HG02840 (cell line): Measurements from ENCODE around the gene PPP1R1A.
A peak's percentile ranks its signal among the peaks of the same experiment; 100 is the strongest.

ENCODE experiments used
- ATAC-seq: cut with Tn5 transposase; IDR thresholded peaks from one replicate; pipeline ENCODE4 v1.9.1; 2021; ENCODE audit warnings: mild to moderate bottlenecking, moderate library complexity, moderate number of reproducible peaks; ENCODE audit not compliant: unreplicated experiment, low FRiP score

Gene PPP1R1A

DNA sequence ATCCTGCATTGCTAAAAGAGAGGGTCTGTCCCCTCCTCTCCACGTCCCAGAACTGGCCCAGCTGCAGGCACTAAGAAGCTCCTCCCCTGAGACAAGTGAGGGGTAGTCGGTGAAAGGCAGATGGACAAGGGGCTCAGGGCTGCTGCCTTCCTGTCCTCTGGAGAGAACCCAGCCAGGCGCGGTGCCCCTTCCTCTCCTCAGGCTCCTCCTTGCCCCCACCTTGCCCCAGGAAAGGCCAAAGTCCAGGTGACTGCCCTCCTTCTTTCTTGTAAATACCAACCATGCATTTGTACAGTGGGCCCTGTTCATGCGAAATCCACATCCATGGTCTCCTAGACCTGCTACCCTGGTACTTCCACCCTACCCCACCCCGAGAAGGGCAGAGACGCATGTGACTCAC lies 9.7 kb downstream of the PPP1R1A start:
- ATAC-seq: no peak

DNA sequence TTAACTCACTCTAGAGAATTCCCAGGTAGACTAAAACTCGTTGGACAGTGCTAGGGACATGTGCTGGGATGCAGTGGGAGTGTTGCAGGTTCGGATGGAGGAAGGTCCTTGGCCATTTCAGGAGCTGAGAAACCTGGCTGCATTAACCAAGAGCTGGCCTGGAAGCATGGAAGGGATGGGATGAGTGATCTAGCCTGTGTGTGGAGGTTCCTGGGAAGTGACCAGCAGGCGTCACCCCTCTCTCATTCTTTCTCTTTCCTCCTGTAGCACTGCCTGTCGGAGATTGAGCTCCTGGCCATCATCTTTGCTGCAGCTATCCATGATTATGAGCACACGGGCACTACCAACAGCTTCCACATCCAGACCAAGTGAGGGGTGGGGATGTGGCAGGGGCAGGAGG lies 15.6 kb downstream of the PPP1R1A start:
- ATAC-seq: no peak

DNA sequence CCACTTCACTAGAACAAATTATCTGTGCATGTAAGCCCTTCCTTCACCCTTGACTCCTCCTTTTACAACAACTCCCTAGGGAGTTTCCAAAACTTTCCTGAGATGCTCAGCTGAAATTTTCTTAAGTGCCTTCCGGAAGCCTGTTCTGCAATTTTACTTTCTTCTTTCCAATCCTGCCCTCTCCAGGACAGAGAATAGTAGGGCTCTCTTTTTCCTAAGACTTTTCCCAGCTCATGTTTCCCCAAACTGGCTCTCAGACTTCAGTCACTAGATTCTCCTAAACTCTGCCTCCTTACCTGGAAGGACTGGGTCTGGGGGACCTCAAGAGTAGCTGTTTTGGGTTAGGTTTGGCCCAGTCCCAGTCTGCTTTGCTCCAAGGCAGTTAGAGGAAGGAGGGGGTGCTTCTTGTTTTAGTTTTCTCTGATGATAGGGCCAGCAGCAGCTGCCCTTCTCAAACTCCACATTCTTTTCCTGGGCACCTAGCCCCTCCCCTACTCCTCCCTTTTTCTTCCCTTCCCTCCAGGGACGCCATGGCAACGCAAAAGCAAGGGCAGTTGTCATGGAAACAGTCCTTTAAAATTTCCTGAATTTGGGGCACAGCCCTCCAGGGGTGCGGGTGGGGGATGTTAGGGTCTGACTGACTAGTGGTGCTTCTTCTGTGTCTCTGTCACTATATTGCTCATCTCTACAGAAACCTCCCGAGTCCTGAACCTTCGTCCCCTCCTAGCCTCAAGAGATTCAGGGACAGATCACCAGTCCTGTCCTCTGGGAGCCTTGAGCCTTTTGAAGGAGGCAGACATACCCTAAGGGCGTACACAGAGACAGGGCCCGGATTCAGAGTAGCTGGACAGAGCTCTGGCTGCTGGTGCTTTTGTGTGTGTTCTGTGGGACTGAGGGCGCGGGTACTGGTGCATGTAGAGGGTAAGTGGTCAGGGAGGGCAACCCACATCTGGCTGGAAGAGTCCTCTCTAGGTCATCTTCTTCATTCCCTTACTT lies 17.0 kb downstream of the PPP1R1A start:
- ATAC-seq: no peak

DNA sequence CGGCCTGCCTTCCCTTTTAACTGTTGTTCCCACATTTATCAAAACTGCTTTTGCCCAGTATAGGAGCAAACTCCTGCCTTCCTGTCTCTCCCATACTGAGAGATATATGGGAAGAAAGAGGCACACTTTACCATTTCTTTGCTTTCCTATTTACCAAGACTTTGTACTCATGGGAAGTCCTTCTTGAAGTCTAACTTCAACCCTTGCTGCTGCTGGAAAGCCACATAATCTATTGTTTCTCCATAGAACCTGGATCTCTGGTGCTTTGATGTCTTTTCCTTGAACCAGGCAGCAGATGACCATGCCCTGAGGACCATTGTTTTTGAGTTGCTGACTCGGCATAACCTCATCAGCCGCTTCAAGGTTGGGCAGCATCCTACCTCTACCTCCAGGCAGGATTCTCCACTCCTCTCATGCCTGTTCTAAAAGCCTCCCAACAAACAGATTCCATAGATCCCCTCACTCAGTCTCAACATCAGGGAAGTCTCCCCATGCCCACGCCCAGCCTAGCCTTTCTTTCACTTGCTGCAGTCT lies 18.4 kb downstream of the PPP1R1A start:
- ATAC-seq: no peak

DNA sequence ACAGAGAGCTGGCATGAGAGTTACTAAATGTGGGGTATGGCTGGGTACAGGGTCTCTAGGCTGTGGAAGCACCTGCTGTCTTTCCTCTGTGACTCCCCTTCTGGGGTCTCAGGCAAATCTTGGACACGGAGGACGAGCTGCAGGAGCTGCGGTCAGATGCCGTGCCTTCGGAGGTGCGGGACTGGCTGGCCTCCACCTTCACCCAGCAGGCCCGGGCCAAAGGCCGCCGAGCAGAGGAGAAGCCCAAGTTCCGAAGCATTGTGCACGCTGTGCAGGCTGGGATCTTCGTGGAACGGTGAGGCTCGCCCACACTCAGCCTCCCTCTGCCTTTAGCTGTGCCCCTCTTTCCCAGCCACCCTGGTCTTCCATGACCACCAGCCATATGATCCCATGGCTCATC lies 19.4 kb downstream of the PPP1R1A start:
- ATAC-seq: no peak

DNA sequence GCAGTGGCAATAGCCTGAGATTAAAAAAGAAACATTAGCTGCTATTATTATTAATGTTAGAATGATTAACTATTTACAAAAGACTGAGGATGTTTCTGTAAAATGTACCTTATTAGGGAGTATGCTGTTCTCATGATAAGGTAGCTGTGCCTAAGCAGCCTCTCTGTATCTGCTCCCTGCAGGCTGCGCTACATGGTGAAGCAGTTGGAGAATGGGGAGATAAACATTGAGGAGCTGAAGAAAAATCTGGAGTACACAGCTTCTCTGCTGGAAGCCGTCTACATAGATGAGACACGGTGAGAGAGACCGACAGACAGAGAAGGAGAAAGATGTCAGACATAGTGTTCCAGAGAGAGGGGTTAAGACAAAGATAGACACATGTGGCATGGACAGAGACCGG lies 21.7 kb downstream of the PPP1R1A start:
- ATAC-seq: no peak

DNA sequence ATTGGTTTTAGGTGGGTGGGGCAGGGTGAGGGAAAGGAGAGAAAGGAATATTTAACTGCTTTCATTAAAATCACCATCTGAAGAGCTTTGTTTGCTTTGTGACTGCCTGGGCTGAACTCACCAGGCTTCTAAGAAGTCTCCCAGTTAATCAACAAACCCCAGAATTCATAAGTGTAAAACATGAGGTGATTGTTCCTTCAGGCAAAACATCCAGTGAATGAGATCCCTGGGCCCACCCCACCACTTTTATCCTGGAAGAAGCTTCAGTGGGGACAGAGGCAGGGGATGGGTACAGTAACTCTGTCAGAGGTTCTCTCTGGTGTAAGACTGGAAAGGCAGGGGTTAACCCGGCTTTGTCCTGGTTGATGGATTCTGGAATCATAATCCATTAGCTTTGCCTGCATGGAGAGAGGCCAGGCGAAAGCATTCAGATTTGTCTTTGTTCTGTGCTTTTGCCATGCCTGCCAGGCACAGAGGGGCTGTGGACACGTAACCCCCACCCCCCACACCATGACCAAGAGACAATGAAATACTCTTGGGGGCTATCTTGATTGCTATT lies 22.4 kb downstream of the PPP1R1A start:
- ATAC-seq: no peak

DNA sequence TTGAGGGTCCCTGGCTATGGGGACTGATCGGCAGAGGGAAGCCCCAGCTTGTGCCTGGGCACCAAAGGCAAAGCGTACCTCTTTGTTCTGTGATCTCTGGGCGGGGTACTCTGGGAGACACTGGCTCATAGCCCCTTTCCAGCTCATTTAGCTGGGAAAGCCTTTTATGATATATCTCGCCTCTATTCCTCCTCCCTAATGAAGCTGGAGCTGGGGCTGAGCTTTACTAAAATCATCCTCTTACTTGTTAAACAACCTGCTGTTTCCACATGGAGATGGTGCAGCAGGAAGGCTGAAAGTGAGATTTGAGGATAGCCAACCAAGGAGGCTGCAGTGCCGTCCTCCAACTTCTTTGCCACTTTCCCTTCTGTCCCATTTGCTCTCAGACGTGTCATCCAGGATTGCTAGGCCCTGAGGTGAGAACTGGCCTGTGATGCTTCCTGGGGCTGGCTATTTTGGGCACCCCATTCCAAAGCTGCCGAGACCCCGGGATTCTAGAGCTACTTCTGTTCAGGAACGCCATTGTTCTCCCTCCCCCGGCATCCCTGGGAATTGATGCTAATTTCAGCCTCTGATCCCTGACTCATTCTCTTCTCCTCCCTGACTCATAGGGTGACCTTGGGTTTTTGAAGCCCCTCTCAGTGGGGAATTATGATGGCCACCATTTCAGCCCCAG lies 23.0 kb downstream of the PPP1R1A start:
- ATAC-seq: no peak

DNA sequence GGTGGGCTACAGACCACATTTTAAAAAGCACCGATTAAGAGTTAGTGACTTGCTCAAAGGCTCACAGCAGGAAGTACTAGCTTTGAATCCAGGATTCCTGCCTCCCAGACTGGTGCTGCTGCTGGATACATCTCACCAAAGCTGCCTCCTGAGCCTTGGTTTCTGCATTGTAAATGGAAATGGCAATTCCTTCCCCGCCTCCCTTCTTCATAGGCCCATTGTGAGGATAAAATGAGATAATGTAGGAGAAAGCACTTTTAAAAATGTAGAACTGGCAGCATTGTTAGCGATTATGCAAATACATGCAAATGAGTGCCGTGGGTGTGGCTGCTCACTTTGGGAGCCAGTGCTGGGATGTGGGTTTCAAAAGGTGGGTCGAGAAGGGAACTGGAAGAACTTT lies 23.7 kb downstream of the PPP1R1A start:
- no peak for ATAC-seq

DNA sequence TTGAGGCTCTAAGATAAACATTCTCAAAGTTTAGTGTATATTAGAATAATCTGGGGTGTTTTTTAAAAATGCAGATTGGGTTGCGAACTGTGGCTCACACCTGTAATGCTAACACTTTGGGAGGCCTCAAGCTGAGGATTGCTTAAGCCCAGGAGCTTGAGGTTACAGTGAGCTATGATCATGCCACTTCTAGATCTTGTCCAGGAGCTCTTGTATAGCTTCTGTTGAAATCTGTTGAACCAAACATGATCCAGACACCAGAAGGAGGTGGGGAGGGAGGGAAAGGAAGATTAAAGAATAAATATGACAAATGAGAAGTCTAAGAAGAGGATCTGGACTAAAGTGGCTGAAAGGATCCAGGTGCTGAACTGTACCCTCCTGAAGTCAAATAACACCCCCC lies 24.7 kb downstream of the PPP1R1A start:
- no peak for ATAC-seq

DNA sequence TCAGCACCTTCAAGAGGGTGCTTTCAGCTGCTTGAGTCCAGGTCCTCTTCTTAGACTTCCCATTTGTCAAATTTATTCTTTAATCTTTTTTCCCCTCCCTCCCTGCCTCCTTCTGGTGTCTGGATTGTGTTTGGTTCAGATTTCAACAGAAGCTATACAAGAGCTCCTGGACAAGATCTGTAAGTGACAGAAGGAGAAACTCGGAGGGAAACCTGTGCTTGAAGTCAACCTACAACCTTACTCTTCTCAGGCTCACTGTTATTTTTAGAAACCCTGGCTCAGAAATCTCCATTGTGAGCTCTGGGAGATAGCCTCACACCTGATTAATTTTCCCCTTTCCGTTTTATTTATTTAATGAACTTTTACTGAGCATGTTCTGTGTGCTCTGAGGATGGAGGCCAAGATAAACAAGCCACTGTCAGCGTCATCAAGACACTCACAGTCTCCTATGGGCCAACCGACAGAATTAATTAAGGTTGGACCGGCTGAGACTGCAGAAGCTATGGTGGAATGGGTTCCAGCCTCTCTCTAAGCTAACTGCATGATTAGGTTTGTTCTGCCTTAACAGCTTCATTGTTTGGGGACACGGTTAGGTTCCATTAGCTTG lies 25.6 kb downstream of the PPP1R1A start:
- ATAC-seq: no peak

DNA sequence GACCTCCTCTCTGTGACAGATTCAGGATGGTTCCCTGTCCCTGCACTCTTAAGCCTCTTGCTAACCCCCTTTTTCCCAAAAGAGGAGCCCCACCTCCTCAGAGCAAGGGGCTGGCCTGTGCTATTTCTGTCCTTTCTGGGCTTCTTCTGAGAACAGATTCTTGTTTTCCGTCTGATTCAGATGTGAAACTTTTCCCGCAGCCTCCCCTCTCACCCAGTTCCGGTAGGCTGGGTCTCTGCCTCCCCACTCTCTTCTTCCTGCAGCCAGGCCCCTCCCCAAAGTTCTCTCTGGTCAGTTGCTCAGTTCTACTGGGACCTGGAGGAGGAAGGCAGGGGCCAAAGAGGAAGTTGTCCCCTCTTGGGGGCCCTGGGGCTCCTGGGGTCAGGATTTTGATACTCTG lies 27.3 kb downstream of the PPP1R1A start:
- no peak for ATAC-seq

DNA sequence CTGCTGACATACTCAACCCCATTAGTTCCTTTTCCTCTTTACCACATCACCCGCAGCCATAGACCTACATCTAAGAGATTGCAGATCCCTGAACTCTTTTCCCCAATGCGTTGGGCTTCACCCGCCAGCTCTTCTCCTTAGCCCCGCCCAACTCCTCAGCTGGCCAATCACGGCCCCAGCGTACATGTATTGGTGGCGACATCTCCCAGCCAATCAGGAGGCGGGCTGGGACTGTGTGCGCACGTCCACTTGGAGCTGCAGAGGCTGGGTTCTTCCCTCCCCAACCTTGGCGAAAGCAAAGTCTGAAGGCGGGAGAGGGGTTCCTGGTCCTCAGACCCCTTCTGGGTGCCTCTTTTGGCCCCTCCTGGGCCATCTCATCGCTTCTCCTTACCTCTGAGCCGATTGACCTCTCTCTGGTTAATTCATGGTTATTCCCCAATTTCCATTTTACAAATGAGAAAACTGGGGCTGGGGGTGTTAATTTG lies 28.0 kb downstream of the PPP1R1A start:
- peak; percentile 100 for ATAC-seq

DNA sequence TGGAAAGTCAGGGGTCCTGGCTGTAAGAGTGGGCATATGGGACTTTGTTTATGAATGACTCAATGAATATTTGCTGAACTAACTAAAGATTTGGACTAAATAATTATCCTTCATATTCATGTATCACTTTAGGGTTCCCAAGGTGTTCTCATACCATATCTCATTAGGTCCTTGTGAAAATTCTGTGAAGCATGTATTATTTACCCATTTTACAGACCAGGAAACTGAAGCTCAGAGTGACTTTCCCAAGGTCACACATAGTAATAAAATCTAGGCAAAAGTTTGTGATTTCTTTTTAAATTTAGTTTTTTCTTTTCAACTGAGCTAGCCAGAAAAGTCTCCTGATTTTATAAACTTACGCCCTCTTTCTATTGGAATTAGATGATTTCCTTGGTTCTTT lies 29.7 kb downstream of the PPP1R1A start:
- ATAC-seq: no peak

DNA sequence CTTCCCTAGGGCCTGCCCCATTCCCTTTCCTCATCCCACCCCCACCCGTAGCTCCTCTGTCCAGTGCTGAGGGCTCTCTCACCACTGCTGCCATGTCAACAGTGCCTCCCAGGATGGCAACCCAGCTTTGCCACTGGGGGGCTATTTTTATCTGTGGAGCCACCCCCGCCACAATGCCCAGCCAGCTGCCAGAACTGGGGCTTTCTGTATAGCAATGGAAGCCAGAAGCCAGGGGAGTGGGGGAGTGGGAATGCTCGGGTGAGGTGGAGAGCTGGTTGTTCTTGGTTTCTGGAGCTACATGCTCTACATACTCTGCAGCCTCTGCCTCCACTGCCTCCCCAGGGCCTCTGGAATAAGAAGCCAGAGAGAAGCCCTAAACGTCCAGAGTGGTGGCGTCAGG lies 30.1 kb downstream of the PPP1R1A start:
- ATAC-seq: no peak

DNA sequence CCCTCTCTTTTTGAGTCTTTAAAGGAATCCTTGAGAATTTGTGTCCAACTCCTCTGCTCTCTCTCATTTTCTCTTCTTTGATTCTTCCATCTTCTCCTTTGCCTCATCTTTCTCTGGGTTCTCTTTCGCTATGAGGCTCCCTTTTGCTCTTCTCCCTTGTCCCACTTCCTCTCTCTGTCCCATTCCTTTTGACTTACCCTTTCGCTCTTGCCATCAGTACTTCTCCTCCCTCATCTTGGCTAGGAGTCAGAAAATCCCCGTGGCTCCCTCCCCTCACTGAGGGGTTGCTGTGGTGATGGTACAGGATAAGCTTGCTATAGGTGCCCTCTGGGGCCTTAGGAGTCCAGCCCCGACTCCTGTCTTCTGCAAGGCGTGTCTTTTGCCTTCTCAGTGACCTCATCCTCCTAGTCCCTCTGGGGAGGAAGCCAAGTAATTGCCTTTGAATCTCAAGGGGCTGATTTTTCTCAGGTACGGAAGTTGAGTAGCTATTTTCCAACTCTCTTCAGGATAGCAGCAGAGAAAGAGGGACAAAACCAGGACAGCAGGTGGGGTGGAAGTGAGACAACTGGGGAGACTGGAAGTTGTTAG lies 32.7 kb downstream of the PPP1R1A start:
- no peak for ATAC-seq

DNA sequence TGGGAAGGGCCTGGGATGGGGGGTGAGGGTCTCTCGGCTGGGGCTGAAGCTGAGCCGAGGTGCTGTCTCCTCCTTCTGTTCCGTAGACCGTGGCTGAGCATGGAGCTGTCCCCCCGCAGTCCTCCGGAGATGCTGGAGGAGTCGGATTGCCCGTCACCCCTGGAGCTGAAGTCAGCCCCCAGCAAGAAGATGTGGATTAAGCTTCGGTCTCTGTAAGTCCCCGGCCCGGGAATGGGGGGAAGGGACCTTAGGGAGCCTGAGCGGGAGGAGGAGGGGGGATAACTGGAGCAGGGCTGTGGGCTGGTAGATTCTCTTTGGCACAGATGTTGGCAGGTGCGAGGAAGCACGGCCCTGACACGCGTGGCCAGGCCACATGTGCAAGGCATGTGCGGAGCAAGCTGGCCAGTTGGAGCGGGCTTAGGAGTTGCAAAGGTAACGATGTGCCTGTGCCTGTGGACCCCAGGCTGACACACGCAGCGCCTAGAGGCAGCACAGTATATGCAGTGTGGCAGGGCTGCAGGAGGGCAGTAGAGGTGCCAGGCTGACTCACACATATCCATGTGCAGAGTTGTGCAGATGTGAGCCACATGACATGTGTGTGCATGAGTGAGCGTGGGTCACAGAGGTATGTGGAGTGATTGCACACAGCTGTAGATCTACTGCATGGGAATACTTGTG lies 38.5 kb downstream of the PPP1R1A start:
- ATAC-seq: no peak

DNA sequence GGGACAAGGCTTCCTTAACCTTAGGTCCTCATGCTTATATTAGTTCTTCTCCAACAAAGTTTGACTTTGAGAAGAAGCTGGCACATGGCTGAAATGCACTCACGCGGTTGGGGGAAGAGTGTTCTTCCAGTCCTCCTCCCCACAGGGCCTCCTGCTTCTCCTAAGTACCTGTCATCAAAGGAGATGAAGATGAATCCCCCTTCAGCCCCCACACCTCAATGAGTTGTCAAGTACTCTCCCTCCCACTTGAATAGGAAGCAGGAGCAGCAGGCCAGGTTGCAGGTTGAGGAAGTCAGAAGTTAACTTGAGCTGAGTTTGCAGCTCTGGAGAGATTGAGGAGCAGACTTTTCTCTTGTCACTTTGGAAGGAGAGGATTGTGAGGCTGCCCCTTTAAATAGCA lies 41.9 kb downstream of the PPP1R1A start:
- ATAC-seq: no peak

DNA sequence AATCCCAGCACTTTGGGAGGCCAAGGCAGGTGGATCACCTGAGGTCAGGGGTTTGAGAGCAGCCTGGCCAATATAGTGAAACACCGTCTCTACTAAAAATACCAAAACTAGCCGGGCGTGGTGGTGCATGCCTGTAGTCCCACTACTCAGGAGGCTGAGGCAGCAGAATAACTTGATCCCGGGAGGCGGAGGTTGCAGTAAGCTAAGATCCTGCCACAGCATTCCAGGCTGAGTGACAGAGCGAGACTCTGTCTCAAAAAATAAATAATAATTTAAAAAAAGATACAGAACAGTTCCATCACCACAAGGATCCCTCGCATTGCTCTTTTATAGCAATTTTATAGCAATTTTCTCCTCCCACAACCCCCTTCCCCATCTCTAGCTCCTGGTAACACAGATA lies 43.7 kb downstream of the PPP1R1A start:
- no peak for ATAC-seq

DNA sequence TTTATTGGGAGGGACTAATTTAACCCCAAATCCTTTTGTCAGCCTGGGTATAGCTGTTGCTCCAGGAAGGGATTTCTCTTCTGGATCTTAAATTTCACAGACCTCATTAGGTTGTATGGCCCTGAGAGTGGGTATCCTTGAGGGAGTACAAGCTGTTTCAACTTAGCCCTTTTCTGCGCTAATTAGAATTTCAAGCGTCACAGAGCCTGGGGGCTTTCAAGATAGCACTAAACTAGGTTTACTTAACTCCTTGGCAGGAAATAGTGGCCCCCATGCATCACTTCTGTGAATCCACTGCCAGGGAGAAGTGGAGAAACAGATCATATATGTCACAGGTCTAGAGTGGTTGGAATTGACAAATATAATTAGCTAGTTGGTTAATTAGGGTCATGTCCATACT lies 44.9 kb downstream of the PPP1R1A start:
- no peak for ATAC-seq
